HT-29 (cell line): ENCODE data around the gene SLC27A5. TPM values are rescaled to one million over a fixed set of nuclear protein-coding genes. Genes with fewer than 3 reads are reported as not detected.
"Not testable (repeated sequence)": the region's sequence is repeated elsewhere in the genome, so short reads cannot be mapped to it uniquely, and the experiment has no call there.

ENCODE experiments used
- DNase-seq: peaks from one replicate; pipeline ENCODE4 v3.0.0-alpha.2; 2015; ENCODE audit warnings: low spot score
- total RNA-seq: library from RNA; depleted of rRNA; stranded (reverse); fragments of >200 nt; shearing (Covaris generic); gene quantifications from 2 replicates; pipeline ENCODE4 v1.2.3, GENCODE V29; 2014

SLC27A5 gene
- total RNA-seq, 1 experiment from 2014 or later: 60.6 TPM

DNA sequence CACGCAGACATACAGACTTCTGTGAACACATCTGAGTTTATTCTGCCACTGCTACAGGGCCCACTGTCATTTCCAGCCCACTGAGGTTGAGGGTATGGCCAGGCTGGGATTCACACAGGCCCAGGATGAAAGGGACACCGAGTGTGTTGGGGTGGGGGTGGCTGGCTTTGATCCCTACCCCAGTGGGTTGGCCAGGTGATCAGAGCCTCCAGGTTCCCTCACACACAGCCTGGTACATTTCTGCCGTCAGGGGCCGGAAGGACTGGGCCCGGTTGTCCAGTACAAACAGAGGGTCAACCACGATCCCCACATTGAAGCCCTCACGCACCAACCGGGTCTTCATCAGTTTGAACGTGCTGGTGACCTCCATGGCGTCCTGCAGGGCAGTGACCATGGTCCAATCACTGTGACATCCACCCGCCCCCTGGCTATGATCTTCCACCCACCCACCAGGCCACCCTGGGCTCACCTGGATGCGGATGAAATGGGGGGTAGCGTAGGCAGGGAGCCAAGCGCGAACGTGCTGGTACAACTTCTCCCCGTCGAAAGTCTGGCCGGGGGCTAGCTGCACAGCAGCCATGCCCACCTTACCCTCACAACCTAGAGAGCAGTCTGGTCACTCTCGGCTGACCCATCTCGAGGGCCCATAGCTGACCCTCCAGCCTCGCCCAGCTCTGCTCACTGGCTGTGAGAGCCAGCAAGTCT, 13.3 kb downstream of the SLC27A5 start:
- no peak for DNase-seq

- DNase-seq: no peak
Measured at GRCh38 chr19:58497634-58498170, 14.1 kb downstream of the SLC27A5 start.

DNA sequence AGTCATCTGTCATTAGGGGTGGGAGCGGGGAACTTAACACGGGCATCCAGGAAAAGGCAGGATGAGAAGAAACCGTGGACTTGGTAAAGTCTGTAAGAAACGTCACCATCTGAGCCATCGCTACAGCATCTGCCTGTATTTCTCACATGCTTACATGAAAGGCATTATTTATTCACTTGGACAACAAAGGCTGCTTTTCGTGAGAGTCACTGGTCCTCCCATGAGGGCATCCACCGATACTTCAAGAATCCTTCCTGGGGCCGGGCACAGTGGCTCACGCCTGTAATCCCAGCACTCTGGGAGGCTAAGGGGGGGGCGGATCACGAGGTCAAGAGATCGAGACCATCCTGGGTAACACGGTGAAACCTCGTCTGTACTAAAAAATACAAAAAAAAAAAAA, 19.5 kb downstream of the SLC27A5 start:
- DNase-seq: no peak

- DNase-seq: no peak
Measured at GRCh38 chr19:58491393-58491792, 20.4 kb downstream of the SLC27A5 start.

GRCh38 chr19:58484349-58484748, 27.4 kb downstream of the SLC27A5 start:
- not testable (repeated sequence) for DNase-seq

DNA sequence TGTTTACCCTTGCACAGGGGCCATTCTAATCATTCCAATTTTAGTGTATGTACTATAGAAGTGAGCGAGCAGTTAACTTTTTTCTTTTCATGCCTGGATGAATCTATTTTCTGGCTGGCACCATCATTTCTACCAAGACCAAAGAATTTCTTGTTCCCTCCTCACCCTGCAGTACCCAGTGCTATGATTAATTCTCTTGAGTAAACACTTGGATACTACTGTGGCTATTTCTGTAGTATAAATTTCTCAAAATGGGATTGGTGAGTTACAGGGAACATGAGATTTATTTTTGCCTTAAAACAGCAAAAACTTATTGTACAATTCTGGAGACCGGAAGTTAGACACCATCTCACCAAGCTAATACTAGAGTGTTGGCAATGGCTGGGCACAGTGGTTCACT, 28.0 kb downstream of the SLC27A5 start:
- DNase-seq: no peak

GRCh38 chr19:58482372-58482771, 29.4 kb downstream of the SLC27A5 start:
- no peak for DNase-seq

GRCh38 chr19:58480831-58481230, 31.0 kb downstream of the SLC27A5 start:
- DNase-seq: no peak

GRCh38 chr19:58480481-58480830, 31.3 kb downstream of the SLC27A5 start:
- DNase-seq: no peak

- DNase-seq: no peak
Measured at GRCh38 chr19:58479736-58480480, 31.9 kb downstream of the SLC27A5 start.

- DNase-seq: peak; percentile 28
Measured at GRCh38 chr19:58479303-58479702, 32.5 kb downstream of the SLC27A5 start.

- DNase-seq: no peak
Measured at GRCh38 chr19:58477871-58478270, 33.9 kb downstream of the SLC27A5 start.

DNA sequence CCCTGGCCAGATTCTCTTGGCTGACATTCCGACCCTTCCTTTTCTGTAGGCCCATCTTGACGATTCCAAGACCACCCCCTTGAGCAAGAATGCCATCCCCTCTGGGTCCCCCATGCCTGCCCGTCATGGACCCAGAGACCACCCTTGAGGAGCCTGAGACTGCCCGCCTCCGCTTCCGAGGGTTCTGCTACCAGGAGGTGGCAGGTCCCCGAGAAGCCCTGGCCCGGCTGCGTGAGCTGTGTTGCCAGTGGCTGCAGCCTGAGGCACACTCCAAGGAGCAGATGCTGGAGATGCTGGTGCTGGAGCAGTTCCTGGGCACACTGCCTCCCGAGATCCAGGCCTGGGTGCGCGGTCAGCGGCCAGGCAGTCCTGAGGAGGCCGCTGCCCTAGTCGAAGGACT, 34.7 kb downstream of the SLC27A5 start:
- DNase-seq: no peak

DNA sequence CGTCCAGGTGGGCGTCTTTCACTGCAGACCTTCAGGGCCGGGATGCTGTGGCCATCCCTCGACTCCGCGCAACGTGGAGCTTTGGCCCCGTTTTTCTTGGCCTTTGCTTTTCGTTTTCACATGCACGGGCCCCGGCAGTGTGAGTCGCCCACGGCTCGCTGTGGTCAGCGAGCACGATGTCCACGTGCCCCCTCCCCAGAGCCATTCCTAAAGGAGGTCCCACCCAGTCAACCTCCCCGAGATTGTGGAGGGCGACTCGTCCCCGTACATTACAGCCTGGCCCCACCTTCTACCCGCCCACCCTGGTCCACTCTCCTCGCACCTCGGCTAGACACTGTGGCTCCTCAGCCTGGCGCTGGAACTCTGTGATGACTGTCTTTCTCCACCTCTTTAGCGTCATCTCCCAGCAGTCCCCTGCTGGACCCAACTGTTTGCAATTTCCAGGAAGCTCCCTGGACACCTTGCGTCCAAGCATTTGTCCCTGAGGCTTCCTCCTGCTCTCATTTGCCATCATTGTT, 35.2 kb downstream of the SLC27A5 start:
- peak; percentile 42 for DNase-seq

DNA sequence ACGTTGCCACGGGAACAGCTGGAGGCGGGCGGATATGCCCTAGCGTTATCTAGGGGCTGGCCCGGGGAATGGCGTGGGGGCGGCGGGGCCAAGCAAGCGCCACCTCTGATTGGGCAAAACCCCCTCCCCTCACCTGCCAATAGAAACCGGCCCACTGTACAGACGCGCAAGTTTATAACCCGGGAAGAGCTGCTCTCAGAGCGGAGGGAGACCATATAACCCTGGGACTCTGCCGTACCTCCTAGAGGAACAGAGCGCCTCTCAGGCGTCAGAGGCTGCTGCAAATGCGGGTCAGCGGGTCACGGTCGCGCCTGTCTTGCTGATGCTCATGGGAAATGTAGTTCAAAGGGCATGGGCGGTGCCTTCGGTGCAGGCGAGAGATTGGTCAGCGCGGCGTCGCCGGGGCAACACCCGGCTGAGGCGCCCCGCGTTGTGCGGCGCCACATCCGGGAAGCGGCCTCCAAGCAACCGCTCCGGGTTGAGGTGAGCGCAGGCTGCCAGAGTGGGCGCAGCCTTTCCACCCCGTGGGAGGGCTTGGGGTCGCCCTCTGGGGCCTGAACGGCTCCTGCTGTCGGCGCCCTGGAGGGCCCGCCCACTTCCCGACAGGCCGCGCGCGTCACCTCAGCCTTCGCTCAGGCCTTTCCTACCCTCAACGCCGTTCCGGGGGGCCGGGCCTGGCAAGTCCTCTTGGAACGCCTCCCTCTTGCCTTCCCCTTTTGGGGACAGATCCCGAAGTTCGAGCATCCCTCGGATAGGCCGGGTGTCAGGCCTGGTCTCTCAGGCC, 35.9 kb downstream of the SLC27A5 start, which contains the start of gene ZNF446:
Gene ZNF446, plus strand, starts transcription at position 639 of the 784 bp plus-strand sequence. CDS start 867 bp downstream, outside the sequence.
- DNase-seq: peak; percentile 99

DNA sequence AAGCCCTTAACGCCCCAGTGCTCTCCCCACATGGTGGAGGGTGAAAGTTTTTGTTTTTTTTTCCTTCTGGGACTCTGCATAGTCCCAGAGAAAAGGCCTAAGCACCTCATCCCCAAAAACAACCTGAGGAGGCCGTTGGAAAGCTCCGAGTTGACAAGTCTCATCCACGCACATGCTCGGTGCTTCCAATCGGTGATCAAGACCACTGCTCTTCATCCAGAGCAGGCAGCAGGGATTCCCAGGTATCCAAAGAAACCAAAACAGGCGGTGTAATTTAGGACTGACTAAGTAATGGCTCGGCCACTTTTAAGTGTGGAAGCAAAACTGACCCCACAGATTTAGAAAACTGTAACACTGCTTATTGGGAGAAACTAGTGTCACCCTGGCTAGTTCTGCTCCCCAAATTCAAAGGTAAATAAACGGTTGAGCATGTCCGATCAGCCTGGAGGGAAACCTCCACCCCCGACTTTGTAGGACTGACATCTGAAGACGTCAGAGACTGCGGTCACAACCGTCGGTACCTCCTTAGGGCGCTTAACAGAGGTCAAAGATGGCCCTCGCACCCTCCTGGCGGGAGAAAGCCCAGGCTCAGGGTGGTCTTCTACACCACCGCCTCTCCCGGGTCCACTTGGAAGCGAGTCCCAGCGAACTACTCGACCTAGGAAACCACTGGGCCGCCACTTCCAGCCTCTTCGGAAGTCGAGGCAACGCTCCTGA, 36.6 kb downstream of the SLC27A5 start:
- DNase-seq: no peak

DNA sequence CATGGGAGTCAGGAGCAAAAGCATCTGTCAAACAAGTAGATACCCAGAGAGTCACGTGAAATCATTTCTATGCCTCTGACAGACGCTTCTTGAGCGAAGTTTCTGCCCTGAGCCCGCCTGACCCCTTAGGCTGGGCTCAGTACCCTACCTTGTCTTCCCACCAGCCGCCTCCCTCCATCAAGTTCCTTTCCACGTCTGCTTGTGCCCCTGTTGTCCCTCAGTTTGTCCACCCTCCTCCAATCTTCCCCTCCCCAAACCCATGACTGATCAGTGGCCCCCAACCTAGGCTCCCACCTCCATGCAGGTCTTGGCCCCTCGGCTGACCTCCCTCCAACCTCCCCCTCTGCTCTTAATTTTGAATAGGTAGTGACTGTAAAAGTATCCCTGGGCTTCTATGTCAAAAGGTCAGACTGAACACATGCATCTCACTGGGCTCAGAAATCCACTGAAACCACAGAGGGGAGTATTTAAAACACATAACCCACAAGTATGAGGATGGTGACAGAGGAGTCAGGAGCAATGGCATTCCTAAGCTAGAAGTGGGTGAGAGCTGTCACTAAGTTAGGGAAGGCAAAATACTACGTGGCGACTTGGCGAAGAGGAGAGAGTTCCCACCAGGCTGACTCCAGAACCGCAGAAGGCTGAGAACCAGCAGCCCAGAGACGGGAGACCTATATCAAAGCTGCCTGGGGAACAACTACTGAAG, 37.3 kb downstream of the SLC27A5 start:
- DNase-seq: no peak

GRCh38 chr19:58473775-58474174, 38.0 kb downstream of the SLC27A5 start:
- no peak for DNase-seq

DNA sequence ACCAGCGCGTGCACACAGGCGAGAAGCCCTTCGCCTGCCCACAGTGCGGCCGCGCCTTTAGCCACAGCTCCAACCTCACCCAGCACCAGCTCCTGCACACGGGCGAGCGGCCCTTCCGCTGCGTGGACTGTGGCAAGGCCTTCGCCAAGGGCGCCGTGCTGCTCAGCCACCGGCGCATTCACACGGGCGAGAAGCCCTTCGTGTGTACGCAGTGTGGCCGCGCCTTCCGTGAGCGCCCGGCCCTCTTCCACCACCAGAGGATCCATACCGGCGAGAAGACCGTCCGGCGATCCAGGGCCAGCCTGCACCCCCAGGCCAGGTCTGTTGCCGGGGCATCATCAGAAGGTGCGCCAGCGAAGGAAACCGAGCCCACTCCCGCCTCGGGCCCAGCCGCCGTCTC, 40.1 kb downstream of the SLC27A5 start:
- DNase-seq: no peak

DNA sequence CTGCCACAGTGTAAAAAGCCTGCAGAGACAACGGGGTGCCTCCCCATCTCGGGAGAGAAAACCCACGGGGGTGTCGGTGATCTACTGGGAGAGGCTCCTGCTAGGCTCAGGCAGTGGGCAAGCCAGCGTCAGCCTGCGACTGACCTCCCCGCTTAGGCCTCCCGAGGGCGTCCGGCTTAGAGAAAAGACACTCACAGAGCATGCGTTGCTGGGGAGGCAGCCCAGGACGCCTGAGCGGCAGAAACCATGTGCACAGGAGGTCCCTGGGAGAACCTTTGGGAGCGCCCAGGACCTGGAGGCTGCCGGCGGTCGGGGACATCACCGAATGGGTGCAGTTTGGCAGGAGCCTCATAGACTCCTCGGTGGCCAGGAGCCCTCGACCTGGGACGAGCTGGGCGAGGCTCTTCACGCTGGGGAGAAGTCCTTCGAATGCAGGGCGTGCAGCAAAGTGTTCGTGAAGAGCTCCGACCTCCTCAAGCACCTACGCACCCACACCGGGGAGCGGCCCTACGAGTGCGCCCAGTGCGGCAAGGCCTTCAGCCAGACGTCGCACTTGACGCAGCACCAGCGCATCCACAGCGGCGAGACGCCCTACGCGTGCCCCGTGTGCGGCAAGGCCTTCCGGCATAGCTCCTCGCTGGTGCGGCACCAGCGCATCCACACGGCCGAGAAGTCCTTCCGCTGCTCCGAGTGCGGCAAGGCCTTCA, 40.8 kb downstream of the SLC27A5 start:
- not testable (repeated sequence) for DNase-seq
